GM19193 (cell line): ENCODE results near the gene NOC2L.

Experiments
- POLR2A ChIP-seq: IDR thresholded peaks from 4 replicates; pipeline ENCODE4 v1.6.1; 2011; ENCODE audit not compliant: insufficient read depth, insufficient read length; ENCODE audit errors: extremely low read depth

The NOC2L gene

DNA sequence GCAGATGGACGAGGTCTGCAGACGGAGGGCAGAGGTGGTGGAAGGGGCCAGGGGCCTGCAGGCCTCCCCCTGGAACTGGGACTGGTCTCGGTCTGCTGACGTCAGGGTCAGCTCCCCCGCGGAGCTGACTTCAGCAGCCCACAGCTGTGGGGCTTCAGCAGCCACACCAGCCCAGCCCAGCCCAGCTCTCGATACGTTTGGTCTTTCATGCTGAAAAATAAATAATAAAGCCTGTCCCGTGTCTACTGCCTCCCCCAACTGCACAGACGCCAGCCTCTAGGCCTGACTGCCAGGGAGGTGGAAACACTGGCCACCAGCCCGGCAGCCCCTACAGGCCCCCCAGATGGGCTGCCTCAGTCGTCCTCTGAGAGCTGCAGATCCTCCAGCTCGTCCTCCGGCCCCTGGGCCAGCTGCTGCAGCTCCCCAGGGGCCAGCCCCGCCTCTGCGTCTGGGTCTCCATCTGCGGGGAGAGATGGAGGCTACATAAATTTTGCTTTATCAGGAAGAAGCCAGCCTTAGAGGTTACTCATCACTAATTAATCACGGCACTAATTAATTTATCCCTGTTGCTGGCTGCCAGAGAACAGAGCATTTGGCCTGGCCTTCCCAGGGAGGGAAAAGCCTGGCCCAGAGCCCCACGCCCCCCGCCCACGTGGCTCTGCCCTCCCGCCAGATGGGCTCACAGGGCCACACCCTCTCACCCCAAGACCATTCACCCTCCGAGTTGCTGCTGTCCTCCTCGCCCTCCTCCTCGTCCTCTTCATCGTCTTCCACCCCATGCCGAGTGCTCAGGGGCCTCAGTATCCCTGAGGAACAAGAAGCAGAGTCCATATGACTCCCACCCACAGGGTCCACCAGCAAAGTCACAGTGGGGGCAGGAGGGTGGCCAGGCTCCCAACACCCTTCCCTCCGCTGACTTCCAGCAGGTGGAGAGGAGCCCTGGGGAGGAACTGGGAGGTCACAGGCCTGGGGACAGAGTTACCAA lies 14.4 kb downstream of the NOC2L start:
- TF ChIP-seq POLR2A: no peak

DNA sequence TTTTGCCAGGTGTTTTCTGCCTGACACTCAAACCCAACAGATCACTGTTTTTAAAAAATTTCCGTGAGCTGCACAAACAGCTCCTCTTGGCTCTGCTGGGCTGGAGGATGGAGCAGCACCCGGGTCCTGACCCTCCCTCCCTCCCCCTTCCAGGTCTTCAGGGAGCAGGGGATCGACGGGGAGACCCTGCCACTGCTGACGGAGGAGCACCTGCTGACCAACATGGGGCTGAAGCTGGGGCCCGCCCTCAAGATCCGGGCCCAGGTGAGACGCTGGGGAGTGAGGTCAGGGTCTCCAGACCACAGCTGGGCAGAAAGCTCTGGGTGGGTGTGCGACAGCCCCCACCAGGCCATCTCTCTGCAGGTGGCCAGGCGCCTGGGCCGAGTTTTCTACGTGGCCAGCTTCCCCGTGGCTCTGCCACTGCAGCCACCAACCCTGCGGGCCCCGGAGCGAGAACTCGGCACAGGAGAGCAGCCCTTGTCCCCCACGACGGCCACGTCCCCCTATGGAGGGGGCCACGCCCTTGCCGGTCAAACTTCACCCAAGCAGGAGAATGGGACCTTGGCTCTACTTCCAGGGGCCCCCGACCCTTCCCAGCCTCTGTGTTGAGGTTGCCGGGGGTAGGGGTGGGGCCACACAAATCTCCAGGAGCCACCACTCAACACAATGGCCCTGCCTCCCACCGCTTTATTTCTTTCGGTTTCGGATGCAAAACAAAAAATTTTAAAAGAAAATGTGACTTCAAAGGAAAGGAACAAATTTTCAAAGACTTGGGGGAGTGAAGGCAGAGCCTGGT lies 15.3 kb downstream of the NOC2L start:
- TF ChIP-seq POLR2A: no peak

DNA sequence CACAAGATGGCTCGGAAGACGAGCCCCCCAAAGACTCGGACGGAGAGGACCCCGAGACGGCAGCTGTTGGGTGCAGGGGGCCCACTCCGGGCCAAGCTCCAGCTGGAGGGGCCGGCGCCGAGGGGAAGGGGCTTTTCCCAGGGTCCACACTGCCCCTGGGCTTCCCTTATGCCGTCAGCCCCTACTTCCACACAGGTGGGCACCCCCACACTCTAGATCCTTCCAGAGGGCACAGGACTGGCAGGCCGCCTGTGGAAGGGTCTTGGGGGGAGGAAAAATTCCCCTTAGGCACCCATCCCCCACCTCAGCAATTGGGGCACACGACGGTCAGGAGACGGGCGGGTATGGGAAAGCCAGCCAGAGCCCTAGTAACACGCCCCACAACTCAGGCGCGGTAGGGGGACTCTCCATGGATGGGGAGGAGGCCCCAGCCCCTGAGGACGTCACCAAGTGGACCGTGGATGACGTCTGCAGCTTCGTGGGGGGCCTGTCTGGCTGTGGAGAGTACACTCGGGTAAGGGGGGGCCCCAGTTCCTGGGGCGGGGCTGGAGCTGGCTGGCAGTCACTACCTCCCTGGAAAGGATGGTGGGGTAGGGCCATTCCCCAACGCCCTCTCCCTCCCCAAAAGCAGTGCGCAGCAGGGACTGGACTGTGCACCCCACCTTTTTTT lies 16.1 kb downstream of the NOC2L start:
- peak; percentile 45 for TF ChIP-seq POLR2A

DNA sequence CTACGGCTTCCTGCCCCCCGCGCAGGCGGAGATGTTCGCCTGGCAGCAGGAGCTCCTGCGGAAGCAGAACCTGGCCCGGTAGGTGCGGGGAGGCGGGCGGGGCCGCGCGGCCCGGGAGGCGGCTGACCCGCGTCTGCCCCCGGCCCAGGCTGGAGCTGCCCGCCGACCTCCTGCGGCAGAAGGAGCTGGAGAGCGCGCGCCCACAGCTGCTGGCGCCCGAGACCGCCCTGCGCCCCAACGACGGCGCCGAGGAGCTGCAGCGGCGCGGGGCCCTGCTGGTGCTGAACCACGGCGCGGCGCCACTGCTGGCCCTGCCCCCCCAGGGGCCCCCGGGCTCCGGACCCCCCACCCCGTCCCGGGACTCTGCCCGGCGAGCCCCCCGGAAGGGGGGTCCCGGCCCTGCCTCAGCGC lies 16.6 kb downstream of the NOC2L start:
- TF ChIP-seq POLR2A: no peak

DNA sequence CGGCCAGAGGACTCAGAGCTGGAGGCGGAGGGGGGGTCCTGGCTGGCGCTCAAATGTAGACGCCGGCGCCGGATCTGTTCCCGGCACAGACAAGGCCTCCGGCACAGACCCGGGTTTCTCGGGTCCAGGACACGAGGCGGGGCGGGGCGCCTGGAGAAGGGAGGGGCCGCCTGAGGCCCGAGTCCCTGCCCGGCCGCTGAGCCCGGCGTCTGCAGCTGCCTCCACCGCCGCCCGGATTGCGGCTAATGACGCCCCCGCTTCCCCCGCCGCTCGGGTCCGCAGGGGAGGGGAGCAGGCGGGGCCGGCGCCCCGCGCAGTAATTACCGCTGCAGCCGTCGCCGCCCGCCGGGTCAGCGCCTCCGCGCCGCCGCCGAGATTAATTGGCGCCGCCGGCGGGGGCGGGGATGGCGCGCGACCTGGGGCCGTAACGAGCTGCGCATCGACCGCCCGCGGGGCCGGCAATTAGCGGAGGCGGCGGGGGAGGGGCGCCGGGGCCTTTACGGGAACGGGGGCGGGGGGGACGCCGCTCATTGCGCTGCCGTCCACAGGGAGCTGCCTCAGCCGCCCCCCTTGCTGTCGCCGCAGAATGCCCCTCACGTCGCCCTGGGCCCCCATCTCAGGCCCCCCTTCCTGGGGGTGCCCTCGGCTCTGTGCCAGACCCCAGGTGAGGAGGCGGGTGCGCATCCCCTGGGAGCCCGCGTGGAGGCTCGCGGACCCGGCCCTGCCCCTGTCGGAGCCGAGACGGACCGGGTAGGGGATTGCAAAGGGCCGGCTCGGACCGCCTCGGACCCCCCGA lies 17.3 kb downstream of the NOC2L start:
- TF ChIP-seq POLR2A: no peak

DNA sequence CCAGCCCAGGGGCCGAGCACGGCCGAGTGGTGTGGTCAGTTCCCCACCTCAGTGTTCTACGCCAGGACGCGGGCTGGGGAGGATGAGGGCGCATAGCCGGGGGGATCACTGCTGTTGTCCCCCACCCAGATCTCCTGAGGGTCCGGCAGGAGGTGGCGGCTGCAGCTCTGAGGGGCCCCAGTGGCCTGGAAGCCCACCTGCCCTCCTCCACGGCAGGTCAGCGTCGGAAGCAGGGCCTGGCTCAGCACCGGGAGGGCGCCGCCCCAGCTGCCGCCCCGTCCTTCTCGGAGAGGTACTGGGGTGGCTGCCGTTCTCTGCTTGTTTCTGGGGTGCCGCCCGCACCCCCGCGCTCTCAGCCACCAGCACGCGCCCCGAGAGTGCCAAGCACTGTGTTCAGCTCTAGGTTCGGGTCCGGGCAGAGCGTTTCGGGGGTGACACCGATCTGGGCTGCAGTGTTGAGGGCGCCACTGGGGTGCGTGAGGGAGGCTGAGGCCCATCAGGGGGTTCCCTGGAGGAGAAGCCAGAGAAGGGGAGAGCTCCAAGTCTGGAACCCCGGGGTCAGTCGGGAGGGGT lies 18.0 kb downstream of the NOC2L start:
- no peak for TF ChIP-seq POLR2A

DNA sequence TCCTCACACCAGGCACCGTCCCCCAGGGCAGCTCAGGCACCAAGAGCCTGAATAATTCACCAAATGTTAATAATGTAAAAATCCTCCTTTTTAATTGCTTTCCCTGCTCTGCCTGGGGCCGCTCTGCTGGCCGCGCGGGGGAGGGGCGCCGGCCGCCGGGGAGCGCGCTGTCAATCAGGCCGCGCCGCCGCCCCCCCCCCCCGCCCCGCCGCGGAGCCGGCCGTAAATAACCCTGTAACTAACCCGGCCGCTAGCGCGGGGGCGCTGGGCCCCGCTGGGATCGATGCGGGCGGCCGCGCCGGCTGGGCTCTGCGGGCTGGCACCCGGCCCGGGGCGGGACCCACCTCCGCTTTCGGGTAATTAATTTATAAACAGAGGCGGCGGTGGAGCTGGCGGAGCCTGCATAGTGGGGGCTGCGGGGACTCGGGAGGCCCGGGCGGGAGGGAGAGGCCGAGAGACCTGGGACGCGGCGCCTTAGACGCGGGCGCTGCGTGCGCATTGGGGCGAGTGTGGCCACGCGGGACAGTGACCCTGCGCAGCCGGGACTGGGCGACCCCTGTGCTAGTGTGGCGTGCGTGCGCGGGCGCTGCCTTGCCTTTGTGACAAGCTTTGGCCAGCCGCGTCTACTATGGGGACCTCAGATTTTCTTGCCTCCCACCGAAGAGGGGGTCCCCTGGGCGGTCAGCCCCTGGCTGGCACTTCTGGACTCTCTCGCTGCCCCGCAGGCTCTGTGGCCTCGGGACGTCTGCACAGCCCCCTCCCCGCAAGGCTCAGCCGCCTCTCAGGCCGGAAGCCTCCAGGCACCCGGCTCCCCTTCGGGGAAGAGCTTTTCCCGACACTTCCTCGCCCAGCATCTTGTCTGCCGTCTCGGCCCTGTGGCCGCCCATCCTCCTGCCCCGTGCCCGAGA lies 18.7 kb downstream of the NOC2L start:
- TF ChIP-seq POLR2A: no peak

DNA sequence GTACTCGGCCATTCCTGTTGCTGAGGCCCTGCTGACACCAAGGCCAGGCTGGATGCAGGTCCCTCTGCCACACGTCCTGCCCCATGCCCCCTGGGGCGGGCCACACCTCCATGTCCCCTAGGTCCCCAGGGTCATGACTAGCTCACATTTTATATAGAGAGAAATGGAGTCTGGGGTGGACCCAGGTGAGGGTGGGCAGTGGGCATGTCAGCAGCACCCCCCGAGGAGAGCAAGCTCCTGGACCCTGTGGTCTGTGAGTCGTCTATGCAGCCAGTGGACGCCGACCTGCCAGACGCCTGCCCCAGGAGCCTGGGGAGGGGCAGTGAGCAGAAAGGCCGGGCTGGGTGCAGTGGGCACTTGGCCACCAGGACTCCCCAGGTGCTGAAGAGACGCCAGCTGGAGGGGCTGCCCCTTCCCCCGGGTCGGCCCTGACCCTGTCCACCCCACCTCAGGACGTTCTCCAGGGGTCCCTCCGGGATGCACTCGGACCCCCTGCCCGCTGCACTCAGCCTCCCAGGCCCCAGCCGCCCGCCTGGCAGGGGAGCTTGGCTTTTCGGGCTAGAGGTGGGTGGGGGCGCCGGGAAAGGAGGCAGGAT lies 19.4 kb downstream of the NOC2L start:
- TF ChIP-seq POLR2A: no peak

DNA sequence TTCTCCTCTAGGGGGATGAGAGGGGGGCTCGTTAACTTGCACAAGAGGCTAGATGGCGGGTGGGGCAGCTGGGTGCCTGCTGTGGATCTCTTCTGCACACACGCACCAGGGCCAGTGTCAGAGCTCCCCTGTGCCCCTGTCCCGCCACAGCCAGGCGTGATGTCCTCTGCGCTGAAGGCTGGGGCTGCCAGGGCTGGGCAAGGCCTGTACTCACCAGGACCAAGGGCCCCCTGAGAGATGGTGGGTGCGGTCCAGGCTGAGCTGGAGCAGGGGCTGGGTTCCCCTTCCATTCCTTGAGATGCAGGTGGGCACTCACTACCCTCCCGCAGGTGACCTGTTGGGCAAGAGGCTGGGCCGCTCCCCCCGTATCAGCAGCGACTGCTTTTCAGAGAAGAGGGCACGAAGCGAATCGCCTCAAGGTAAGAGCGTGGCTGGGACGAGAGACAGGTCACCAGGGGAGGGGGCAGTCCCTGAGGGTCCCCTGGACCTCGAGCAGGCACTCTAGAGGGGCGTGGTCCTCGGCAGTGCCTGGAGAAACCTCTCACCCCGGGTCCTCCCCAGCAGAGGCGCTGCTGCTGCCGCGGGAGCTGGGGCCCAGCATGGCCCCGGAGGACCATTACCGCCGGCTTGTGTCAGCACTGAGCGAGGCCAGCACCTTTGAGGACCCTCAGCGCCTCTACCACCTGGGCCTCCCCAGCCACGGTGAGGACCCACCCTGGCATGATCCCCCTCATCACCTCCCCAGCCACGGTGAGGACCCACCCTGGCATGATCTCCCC lies 20.2 kb downstream of the NOC2L start:
- TF ChIP-seq POLR2A: no peak

DNA sequence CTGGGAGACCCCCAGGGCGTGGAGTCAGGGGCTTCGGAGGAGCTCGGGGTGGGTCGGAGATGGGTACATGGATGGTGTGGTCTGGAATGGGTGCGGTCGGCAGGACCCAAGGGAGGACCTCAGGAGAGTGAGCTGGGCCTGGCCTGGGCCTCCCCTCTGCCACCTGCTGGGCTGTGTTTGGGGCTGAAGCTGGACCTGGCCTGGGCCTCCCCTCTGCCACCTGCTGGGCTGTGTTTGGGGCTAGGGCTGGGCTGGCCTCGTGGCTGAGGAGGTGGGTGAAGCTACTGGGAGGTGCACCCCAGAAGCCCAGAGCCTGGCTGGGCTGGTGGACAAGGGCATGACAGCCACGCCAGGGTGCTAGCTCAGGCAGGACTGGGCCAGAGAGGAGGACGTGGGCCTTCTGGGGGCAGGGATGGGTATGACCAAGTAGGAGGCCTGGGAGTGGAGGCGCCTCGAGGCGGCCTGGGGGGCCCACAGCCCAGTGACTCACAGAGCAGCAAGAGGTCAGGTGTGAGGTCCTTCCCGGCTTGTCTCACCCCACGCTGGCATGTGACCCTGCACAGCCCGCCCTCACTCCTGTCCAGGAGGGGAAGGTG lies 20.9 kb downstream of the NOC2L start:
- TF ChIP-seq POLR2A: no peak

DNA sequence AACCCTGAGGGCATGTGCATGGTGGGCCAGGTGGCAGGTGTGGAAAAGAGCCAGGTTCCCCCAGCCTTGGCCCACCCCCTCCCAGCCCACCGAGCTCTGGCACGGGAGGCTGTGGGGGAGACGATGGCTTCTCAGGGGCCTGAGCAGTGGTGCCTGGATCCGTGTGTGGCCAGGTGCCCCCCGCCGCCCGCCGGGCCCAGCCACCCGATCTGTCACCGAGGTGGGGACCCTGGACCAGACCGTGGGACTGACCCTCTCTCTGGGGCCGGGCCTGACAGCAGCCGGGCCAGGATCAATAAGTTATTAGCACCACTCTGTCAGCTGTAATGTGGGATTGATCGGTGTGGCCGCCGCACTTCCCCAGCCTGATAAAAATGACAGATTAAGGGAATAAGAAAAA lies 21.5 kb downstream of the NOC2L start:
- TF ChIP-seq POLR2A: no peak
